Caco-2 (cell line): Measurements from ENCODE around the gene SLC16A4. TPM values are rescaled to one million over a fixed set of nuclear protein-coding genes. Genes with fewer than 3 reads are reported as not detected.
A peak's percentile ranks its signal among the peaks of the same experiment; 100 is the strongest.

Source experiments
- BruUV-seq: library from RNA; stranded (reverse); fragments of 400-500 nt; replicated peaks from 2 replicates; lab custom pipeline; 2021; lab: Mats Ljungman, UMichigan
- CTCF ChIA-PET: fragments of 300-600 bp; sonication (Branson Sonifier 250); formaldehyde crosslinking; loops from one replicate; lab custom pipeline; 2022; ENCODE audit warnings: antibody characterized with exemption; lab: Charles Lee
- POLR2A ChIA-PET: fragments of 300-600 bp; sonication (Branson Sonifier 250); formaldehyde crosslinking; loops from one replicate; lab custom pipeline; 2022; ENCODE audit warnings: antibody characterized with exemption; lab: Charles Lee
- DNase-seq, 2 experiments: peaks; one replicate each; pipeline versions ENCODE4 v3.0.0 to v3.0.0-alpha.2; 2020 to 2022
- H3K27me3 ChIP-seq: replicated peaks from 2 replicates; pipeline ENCODE4 v1.6.0; 2011; ENCODE audit warnings: low read length; ENCODE audit not compliant: control insufficient read depth, insufficient read depth
- H3K36me3 ChIP-seq: 2 replicates; pipeline ENCODE4 v1.5.1; 2011; ENCODE audit warnings: low read length; ENCODE audit not compliant: control insufficient read depth, insufficient read depth
- H3K4me1 ChIP-seq: fragments of 250-450 bp; sonication (Bioruptor Pico); 2 replicates; pipeline ENCODE4 v1.5.1; 2020; ENCODE audit warnings: mild to moderate bottlenecking
- H3K4me3 ChIP-seq: 2 replicates; pipeline ENCODE4 v1.5.1; 2011; ENCODE audit warnings: low read depth, mild to moderate bottlenecking, control low read depth, low read length
- H3K9me3 ChIP-seq: fragments of 250-450 bp; sonication (Bioruptor Pico); 2 replicates; pipeline ENCODE4 v1.5.1; 2020; ENCODE audit warnings: mild to moderate bottlenecking, moderate library complexity
- H3K27ac Mint-ChIP-seq: one replicate; pipeline ENCODE4 v1.8.0; 2022; ENCODE audit warnings: mixed read lengths; ENCODE audit not compliant: unreplicated experiment
- H3K27me3 Mint-ChIP-seq: one replicate; pipeline ENCODE4 v1.8.0; 2022; ENCODE audit warnings: mixed read lengths; ENCODE audit not compliant: insufficient read depth, unreplicated experiment
- H3K36me3 Mint-ChIP-seq: one replicate; pipeline ENCODE4 v1.8.0; 2022; ENCODE audit warnings: mild to moderate bottlenecking, mixed read lengths; ENCODE audit not compliant: insufficient read depth, unreplicated experiment
- H3K4me1 Mint-ChIP-seq: one replicate; pipeline ENCODE4 v1.8.0; 2022; ENCODE audit warnings: low read depth, mixed read lengths; ENCODE audit not compliant: unreplicated experiment
- H3K4me3 Mint-ChIP-seq: one replicate; pipeline ENCODE4 v1.8.0; 2022; ENCODE audit warnings: mild to moderate bottlenecking, moderate library complexity, mixed read lengths; ENCODE audit not compliant: unreplicated experiment
- H3K9me3 Mint-ChIP-seq: one replicate; pipeline ENCODE4 v1.8.0; 2022; ENCODE audit warnings: mixed read lengths; ENCODE audit not compliant: unreplicated experiment
- intact Hi-C: fragments of 100-400 bp; cut with micrococcal nuclease; formaldehyde crosslinking; loops from one replicate; pipeline ENCODE4 v1.10.0; 2022; ENCODE audit not compliant: unreplicated experiment
- total RNA-seq: library from RNA; stranded (reverse); gene quantifications from 2 replicates; pipeline ENCODE4 v1.2.3, GENCODE V29; 2022
- TF ChIP-seq, protein P1 (sequence below), 2 experiments: fragments of 200-600 bp in 1 of 2; IDR thresholded peaks; 1 replicate in 1 of 2; 2 replicates in 1 of 2; pipeline versions ENCODE4 v1.5.1 to v1.8.0; 2011 to 2022; ENCODE audit warnings: antibody characterized with exemption in 1 of 2, control low read depth in 1 of 2, inconsistent platforms in 1 of 2, low read depth in 1 of 2, low read length in 1 of 2, mild to moderate bottlenecking in 1 of 2, moderate library complexity in 1 of 2; ENCODE audit not compliant: insufficient read depth in 1 of 2, severe bottlenecking in 1 of 2, unreplicated experiment in 1 of 2

The SLC16A4 gene
- total RNA-seq, 1 experiment from 2014 or later: 9.3 TPM

DNA sequence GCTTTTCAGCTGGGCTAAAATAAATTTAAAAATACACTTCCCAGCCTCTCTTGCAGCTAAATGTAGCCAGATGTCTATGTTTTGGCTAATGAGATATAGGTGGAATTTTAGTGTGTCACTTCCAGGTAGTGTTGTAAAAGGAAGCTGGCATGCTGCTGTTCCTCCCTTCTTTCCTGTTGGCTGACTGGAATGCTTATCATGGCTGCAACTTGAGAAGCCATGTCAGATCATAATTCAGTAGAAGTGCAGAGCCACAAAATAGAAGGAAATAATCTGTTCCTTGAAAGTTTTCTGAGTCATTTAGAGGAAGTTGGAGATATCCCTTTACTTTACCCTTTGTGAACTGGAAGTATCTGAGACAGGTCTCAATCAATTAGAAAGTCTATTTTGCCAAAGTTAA, 62.6 kb downstream of the SLC16A4 start:
- ChIA-PET POLR2A (no interaction called here), CTCF (no interaction called here)
- no peak for DNase-seq
- Histone ChIP-seq H3K36me3 (no peaks in the 10 kb centered on the region), H3K4me1 (peaks cover 15% of the 10 kb centered on the region), H3K4me3 (no peak overlapping the region), H3K27me3 (no peaks in the 10 kb centered on the region), H3K9me3 (no peaks in the 10 kb centered on the region)
- no TSS peak for BruUV-seq
- peaks cover 14% of the 10 kb centered on the region for H3K4me1 Mint-ChIP-seq
- H3K36me3 Mint-ChIP-seq: no peaks in the 10 kb centered on the region
- no peak overlapping the region for H3K4me3 Mint-ChIP-seq
- intact Hi-C loops: no loop called here
- no peaks in the 10 kb centered on the region for H3K9me3 Mint-ChIP-seq
- peak overlapping the region; percentile 69 for H3K27ac Mint-ChIP-seq
- TF ChIP-seq, protein P1, sequence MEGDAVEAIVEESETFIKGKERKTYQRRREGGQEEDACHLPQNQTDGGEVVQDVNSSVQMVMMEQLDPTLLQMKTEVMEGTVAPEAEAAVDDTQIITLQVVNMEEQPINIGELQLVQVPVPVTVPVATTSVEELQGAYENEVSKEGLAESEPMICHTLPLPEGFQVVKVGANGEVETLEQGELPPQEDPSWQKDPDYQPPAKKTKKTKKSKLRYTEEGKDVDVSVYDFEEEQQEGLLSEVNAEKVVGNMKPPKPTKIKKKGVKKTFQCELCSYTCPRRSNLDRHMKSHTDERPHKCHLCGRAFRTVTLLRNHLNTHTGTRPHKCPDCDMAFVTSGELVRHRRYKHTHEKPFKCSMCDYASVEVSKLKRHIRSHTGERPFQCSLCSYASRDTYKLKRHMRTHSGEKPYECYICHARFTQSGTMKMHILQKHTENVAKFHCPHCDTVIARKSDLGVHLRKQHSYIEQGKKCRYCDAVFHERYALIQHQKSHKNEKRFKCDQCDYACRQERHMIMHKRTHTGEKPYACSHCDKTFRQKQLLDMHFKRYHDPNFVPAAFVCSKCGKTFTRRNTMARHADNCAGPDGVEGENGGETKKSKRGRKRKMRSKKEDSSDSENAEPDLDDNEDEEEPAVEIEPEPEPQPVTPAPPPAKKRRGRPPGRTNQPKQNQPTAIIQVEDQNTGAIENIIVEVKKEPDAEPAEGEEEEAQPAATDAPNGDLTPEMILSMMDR (IDR thresholded peaks at IDR 0.05; ENCODE audit: insufficient read depth in 1 of 2, low read depth in 1 of 2, low read length in 1 of 2, severe bottlenecking in 1 of 2, unreplicated experiment in 1 of 2): no peak
- H3K27me3 Mint-ChIP-seq: no peaks in the 10 kb centered on the region

DNA sequence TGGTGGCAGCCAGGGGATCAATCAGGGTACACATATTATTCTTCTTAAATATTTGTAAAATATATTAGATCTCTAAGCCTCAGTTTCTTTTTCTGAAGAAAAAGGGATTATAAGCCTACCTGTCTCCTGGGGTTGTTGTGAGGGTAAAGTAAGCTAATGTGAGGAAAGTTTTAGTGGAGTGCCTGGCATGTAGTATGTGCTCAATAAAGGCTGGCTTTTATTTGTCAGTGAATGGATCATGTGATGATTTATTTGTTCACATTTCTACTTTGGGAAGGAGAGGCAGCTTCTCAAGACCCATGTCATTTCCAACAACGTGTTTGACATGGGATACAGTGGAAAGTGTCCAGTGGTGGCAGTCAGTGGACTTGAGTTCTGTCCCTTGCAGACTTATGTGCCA, 64.0 kb downstream of the SLC16A4 start:
- Histone ChIP-seq H3K9me3 (no peaks in the 10 kb centered on the region), H3K4me3 (no peak overlapping the region), H3K36me3 (no peaks in the 10 kb centered on the region), H3K27me3 (no peaks in the 10 kb centered on the region), H3K4me1 (peaks cover 15% of the 10 kb centered on the region)
- Mint-ChIP-seq H3K4me3 (no peak overlapping the region), H3K27ac (no peak overlapping the region), H3K27me3 (no peaks in the 10 kb centered on the region), H3K4me1 (peaks cover 14% of the 10 kb centered on the region), H3K36me3 (no peaks in the 10 kb centered on the region), H3K9me3 (no peaks in the 10 kb centered on the region)
- ChIA-PET CTCF (no interaction called here), POLR2A (no interaction called here)
- DNase-seq: no peak
- intact Hi-C loops: no loop called here
- TF ChIP-seq, protein P1 (IDR thresholded peaks at IDR 0.05; ENCODE audit: insufficient read depth in 1 of 2, low read depth in 1 of 2, low read length in 1 of 2, severe bottlenecking in 1 of 2, unreplicated experiment in 1 of 2): no peak
- BruUV-seq: no TSS peak

DNA sequence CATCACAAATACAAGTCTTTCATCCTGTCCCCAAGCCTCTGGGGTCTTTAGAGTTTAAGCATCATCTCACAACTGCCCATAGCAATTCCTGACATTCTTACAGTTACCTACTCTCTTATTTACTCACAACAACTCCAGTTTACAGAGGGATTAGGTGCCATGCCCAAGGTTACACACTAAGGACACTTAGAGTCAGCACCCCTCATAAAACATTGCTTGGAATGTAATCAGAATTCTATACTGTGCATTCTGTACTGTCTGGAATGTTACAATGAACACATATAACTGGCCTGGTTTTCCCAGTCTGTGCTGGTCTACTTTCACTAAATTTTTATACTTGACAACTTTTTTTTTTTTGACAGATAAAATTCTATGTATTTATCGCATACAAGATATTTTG, 66.2 kb downstream of the SLC16A4 start:
- Mint-ChIP-seq H3K4me1 (peaks cover 14% of the 10 kb centered on the region), H3K4me3 (no peak overlapping the region), H3K9me3 (peaks cover 3% of the 10 kb centered on the region), H3K27me3 (no peaks in the 10 kb centered on the region), H3K36me3 (no peaks in the 10 kb centered on the region), H3K27ac (no peak overlapping the region)
- Histone ChIP-seq H3K36me3 (no peaks in the 10 kb centered on the region), H3K4me1 (peaks cover 12% of the 10 kb centered on the region), H3K27me3 (no peaks in the 10 kb centered on the region), H3K4me3 (no peak overlapping the region), H3K9me3 (no peaks in the 10 kb centered on the region)
- POLR2A ChIA-PET: interaction anchor here (0.6 to 1.4 kb wide), 3 partner anchors 13 to 117 kb away, joined by 3 to 4 read pairs (median 3); no protein-coding TSS in a partner anchor
- TF ChIP-seq, protein P1 (IDR thresholded peaks at IDR 0.05; ENCODE audit: insufficient read depth in 1 of 2, low read depth in 1 of 2, low read length in 1 of 2, severe bottlenecking in 1 of 2, unreplicated experiment in 1 of 2): no peak
- no TSS peak for BruUV-seq
- DNase-seq: peak; percentile 37 to 52
- CTCF ChIA-PET: no interaction called here
- intact Hi-C loops: no loop called here
